Tibial artery (tissue), 4 donors: Measurements from ENCODE around the gene MGMT.

Experiments used
- DNase-seq, 2 donors: peaks; one replicate each; pipeline ENCODE4 v3.0.0-alpha.2; 2019
- H3K27ac ChIP-seq, 2 donors: fragments of 200-600 bp; sonication (generic) in 1 of 2; 1 replicate in 1 of 2; 2 replicates in 1 of 2; pipeline ENCODE4 v1.5.1; 2018 to 2019; ENCODE audit warnings: mild to moderate bottlenecking in 1 of 2
- H3K27me3 ChIP-seq, 2 donors: fragments of 200-600 bp; sonication (generic) in 1 of 2; one replicate each; pipeline versions ENCODE4 v1.5.1 to v1.6.0; 2016 to 2019
- H3K36me3 ChIP-seq, 3 donors: fragments of 200-600 bp; sonication (generic) in 2 of 3; one replicate each; pipeline ENCODE4 v1.5.1; 2016 to 2019; ENCODE audit warnings: mild to moderate bottlenecking in 2 of 3
- H3K4me1 ChIP-seq, 4 donors: fragments of 200-600 bp; sonication (generic) in 2 of 4; 1 replicate in 3 of 4; 2 replicates in 1 of 4; pipeline ENCODE4 v1.5.1; 2016 to 2019
- H3K4me3 ChIP-seq, 2 donors: fragments of 200-600 bp; sonication (generic) in 1 of 2; 1 replicate in 1 of 2; 2 replicates in 1 of 2; pipeline ENCODE4 v1.5.1; 2018 to 2019; ENCODE audit warnings: mild to moderate bottlenecking in 2 of 2
- H3K9me3 ChIP-seq, 3 donors: fragments of 200-600 bp; sonication (generic) in 1 of 3; one replicate each; pipeline ENCODE4 v1.5.1; 2016 to 2019
- CTCF ChIP-seq, 2 experiments: fragments of 200-600 bp in 1 of 2; fragments of 450-650 bp in 1 of 2; IDR thresholded peaks; one replicate each; pipeline ENCODE4 v1.5.1; 2017 to 2019; ENCODE audit warnings: antibody characterized with exemption in 2 of 2, mild to moderate bottlenecking in 1 of 2, moderate library complexity in 1 of 2
- intact Hi-C: fragments of 100-400 bp; cut with DNase I; formaldehyde crosslinking; loops from one replicate; pipeline ENCODE4 v1.15.0; 2023; ENCODE audit warnings: low total_unique reads

The MGMT gene

GRCh38 chr10:129495256-129495655, 28.2 kb downstream of the MGMT start:
- Histone ChIP-seq H3K4me3 (no peak overlapping the region), H3K9me3 (peaks cover 0 to 26% (median 9%) of the 10 kb centered on the region in 3 donors), H3K27ac (no peak overlapping the region), H3K27me3 (no peaks in the 10 kb centered on the region), H3K4me1 (no peaks in the 10 kb centered on the region), H3K36me3 (peaks cover 0 to 5% (median 0%) of the 10 kb centered on the region in 3 donors)
- intact Hi-C loops: loop anchor here (5.0 kb wide), 1 partner anchor 253 kb away; no protein-coding TSS in a partner anchor
- DNase-seq: no peak
- TF ChIP-seq CTCF (IDR thresholded peaks at IDR 0.05): no peak

- no peak for DNase-seq
- intact Hi-C loops: loop anchor here (5.0 kb wide), 1 partner anchor 253 kb away; no protein-coding TSS in a partner anchor
- H3K4me3 ChIP-seq: no peak overlapping the region
Measured at GRCh38 chr10:129495698-129496097, 28.7 kb downstream of the MGMT start.

GRCh38 chr10:129497013-129497412, 30.0 kb downstream of the MGMT start:
- no peak overlapping the region for H3K27ac ChIP-seq
- H3K36me3 ChIP-seq: peaks cover 0 to 5% (median 0%) of the 10 kb centered on the region in 3 donors
- H3K4me1 ChIP-seq: no peaks in the 10 kb centered on the region
- intact Hi-C loops: loop anchor here (5.0 kb wide), 1 partner anchor 255 kb away; no protein-coding TSS in a partner anchor
- peaks cover 0 to 10% (median 7%) of the 10 kb centered on the region in 3 donors for H3K9me3 ChIP-seq
- TF ChIP-seq CTCF (IDR thresholded peaks at IDR 0.05): no peak
- H3K4me3 ChIP-seq: no peak overlapping the region
- DNase-seq: no peak
- no peaks in the 10 kb centered on the region for H3K27me3 ChIP-seq

More at GRCh38 chr10:129495698-129496097, 28.7 kb downstream of the MGMT start:
- no peak overlapping the region for H3K27ac ChIP-seq
- H3K36me3 ChIP-seq: peaks cover 0 to 5% (median 0%) of the 10 kb centered on the region in 3 donors
- no peaks in the 10 kb centered on the region for H3K4me1 ChIP-seq
- H3K9me3 ChIP-seq: peaks cover 0 to 21% (median 9%) of the 10 kb centered on the region in 3 donors
- H3K27me3 ChIP-seq: no peaks in the 10 kb centered on the region
- TF ChIP-seq CTCF (IDR thresholded peaks at IDR 0.05): no peak

GRCh38 chr10:129498680-129499079, 31.6 kb downstream of the MGMT start:
- Histone ChIP-seq H3K36me3 (peaks cover 0 to 5% (median 0%) of the 10 kb centered on the region in 3 donors), H3K4me1 (no peaks in the 10 kb centered on the region), H3K27ac (no peak overlapping the region), H3K4me3 (no peak overlapping the region), H3K9me3 (no peaks in the 10 kb centered on the region), H3K27me3 (no peaks in the 10 kb centered on the region)
- no peak for DNase-seq
- intact Hi-C loops: loop anchor here (5.0 kb wide), 1 partner anchor 256 kb away; no protein-coding TSS in a partner anchor
- TF ChIP-seq CTCF (IDR thresholded peaks at IDR 0.05): no peak

GRCh38 chr10:129500617-129501339, 33.7 kb downstream of the MGMT start:
- H3K9me3 ChIP-seq: no peaks in the 10 kb centered on the region
- peaks cover 0 to 5% (median 0%) of the 10 kb centered on the region in 3 donors for H3K36me3 ChIP-seq
- DNase-seq: no peak
- H3K4me3 ChIP-seq: no peak overlapping the region
- H3K27ac ChIP-seq: no peak overlapping the region
- no peaks in the 10 kb centered on the region for H3K27me3 ChIP-seq
- intact Hi-C loops: no loop called here
- TF ChIP-seq CTCF (IDR thresholded peaks at IDR 0.05): no peak
- H3K4me1 ChIP-seq: no peaks in the 10 kb centered on the region
